ENCODE results near the gene ITPRIP.

DNA sequence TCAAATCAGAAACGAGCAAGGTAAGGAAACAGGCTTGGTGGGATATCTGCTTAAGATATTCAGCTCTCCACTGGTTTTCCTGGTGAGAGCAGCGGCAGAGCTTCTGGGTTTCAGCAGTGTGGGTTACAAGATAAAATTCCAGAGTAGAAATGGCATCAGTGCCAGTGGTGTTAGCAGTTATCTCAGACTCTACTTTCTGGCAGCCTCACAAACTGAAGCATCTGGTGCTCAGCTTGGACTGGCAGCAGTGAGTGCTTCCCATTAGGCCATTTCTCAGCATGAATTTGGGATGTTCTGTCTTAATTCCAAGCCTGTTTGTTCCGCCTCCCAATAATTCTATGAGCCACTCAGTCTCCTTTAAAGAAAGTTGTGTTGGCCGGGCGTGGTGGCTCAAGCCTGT lies 76.2 kb downstream of the ITPRIP start:
- TF ChIP-seq CTCF (conservative IDR thresholded peaks at IDR 0.05 in 1 of 2, IDR thresholded peaks at IDR 0.05 in 1 of 2; ENCODE audit: extremely low read depth in 1 of 2, insufficient read depth in 1 of 2, low read depth in 1 of 2, low read length in 2 of 2) (no peak), EZH2 (IDR thresholded peaks at IDR 0.05; ENCODE audit: borderline replicate concordance, low read length) (no peak)

Data from mammary epithelial cell (primary cell).